HepG2 (cell line): ENCODE data around the gene ZFP36L2. TPM values are rescaled to one million over a fixed set of nuclear protein-coding genes. Genes with fewer than 3 reads are reported as not detected.

ENCODE experiments used
- ATAC-seq: fragments of 200-7000 bp; cut with Tn5 transposase; 3 replicates; pipeline ENCODE4 v1.9.1; 2020; ENCODE audit warnings: mild to moderate bottlenecking, moderate library complexity
- BruUV-seq: library from RNA; stranded (reverse); fragments of 400-500 nt; replicated peaks from 2 replicates; lab custom pipeline; 2021; lab: Mats Ljungman, UMichigan
- CTCF ChIA-PET: fragments of 300-600 bp; formaldehyde crosslinking; extraction: SDS; loops from one replicate; lab custom pipeline; 2021; ENCODE audit warnings: low total read pairs, inconsistent platforms, low intra/inter-chr PET ratio; lab: Yijun Ruan, JAX
- POLR2A ChIA-PET: fragments of 350-600 bp; sonication (Branson Sonifier 250); formaldehyde crosslinking; loops from one replicate; lab custom pipeline; 2020; ENCODE audit warnings: antibody characterized with exemption, inconsistent platforms; lab: Yijun Ruan, JAX
- DNase-seq: peaks from one replicate; pipeline ENCODE4 v3.0.0-alpha.2; 2015; ENCODE audit warnings: low spot score
- FAIRE-seq: peaks from 3 replicates; lab custom pipeline; 2011; peaks lifted over from hg19 to GRCh38; lab: Jason Lieb, UNC
- H2AFZ ChIP-seq: one replicate; pipeline ENCODE4 v1.6.1; 2011; ENCODE audit warnings: low read length, inconsistent platforms
- H3K27ac ChIP-seq: fragments of 300-600 bp; 3 replicates; pipeline ENCODE4 v1.8.0; 2011; ENCODE audit warnings: mixed run types, mild to moderate bottlenecking, mixed read lengths, low read length, inconsistent platforms; ENCODE audit not compliant: insufficient read depth; ENCODE audit errors: extremely low read length
- H3K27me3 ChIP-seq, 2 experiments: fragments of 200-600 bp in 1 of 2; 2 replicates in 1 of 2; 3 replicates in 1 of 2; pipeline versions ENCODE4 v1.6.0 to v1.8.0; 2011; ENCODE audit warnings: low read length in 2 of 2, mild to moderate bottlenecking in 2 of 2, moderate library complexity in 2 of 2, inconsistent platforms in 1 of 2; ENCODE audit not compliant: insufficient read depth in 2 of 2, control insufficient read depth in 1 of 2
- H3K36me3 ChIP-seq, 2 experiments: fragments of 200-600 bp in 1 of 2; replicated peaks in 1 of 2; 2 replicates in 1 of 2; 3 replicates in 1 of 2; pipeline versions ENCODE4 v1.5.1 to v1.8.0; 2011; ENCODE audit warnings: low read length in 2 of 2, inconsistent platforms in 1 of 2; ENCODE audit not compliant: insufficient read depth in 2 of 2, control insufficient read depth in 1 of 2
- H3K4me1 ChIP-seq: 2 replicates; pipeline ENCODE4 v1.5.1; 2012; ENCODE audit warnings: low read length, inconsistent platforms; ENCODE audit not compliant: insufficient read depth
- H3K4me2 ChIP-seq: 2 replicates; pipeline ENCODE4 v1.6.0; 2011; ENCODE audit warnings: low read depth, low read length, inconsistent platforms
- H3K4me3 ChIP-seq, 3 experiments: fragments of 200-600 bp in 1 of 3; sonication (generic), shearing (Covaris generic) in 1 of 3; replicated peaks in 1 of 3; 2 replicates each; pipeline ENCODE4 v1.5.1; 2011 to 2016; ENCODE audit warnings: low read length in 3 of 3, inconsistent platforms in 2 of 3, low read depth in 2 of 3, mild to moderate bottlenecking in 2 of 3, control low read depth in 1 of 3, mixed read lengths in 1 of 3; ENCODE audit not compliant: insufficient read depth in 1 of 3
- H3K79me2 ChIP-seq: one replicate; pipeline ENCODE4 v1.6.1; 2011; ENCODE audit warnings: low read length, inconsistent platforms; ENCODE audit not compliant: insufficient read depth
- H3K9ac ChIP-seq: 2 replicates; pipeline ENCODE4 v1.6.0; 2011; ENCODE audit warnings: mild to moderate bottlenecking, low read depth, low read length, inconsistent platforms; ENCODE audit not compliant: insufficient read depth
- H3K9me3 ChIP-seq: 2 replicates; pipeline ENCODE4 v1.5.1; 2012; ENCODE audit warnings: mild to moderate bottlenecking, low read length
- H4K20me1 ChIP-seq: 2 replicates; pipeline ENCODE4 v1.6.0; 2011; ENCODE audit warnings: inconsistent platforms, mild to moderate bottlenecking, low read length, moderate library complexity; ENCODE audit not compliant: insufficient read depth
- FOXM1 ChIP-seq: sonication (generic); formaldehyde crosslinking; IDR thresholded peaks from 2 replicates; pipeline ENCODE4 v1.5.0; 2020; ENCODE audit warnings: missing genetic modification reagents
- PITX1 ChIP-seq: sonication (generic); formaldehyde crosslinking; IDR thresholded peaks from 2 replicates; pipeline ENCODE4 v1.5.1; 2020; ENCODE audit warnings: mild to moderate bottlenecking, missing genetic modification reagents
- SPEN ChIP-seq: sonication (generic); formaldehyde crosslinking; IDR thresholded peaks from 2 replicates; pipeline ENCODE4 v1.5.1; 2020; ENCODE audit warnings: low read depth, mild to moderate bottlenecking, missing genetic modification reagents
- TCF12 ChIP-seq, 2 experiments: fragments of 450-650 bp in 1 of 2; sonication (generic) in 1 of 2; formaldehyde crosslinking in 1 of 2; IDR thresholded peaks; 2 replicates each; pipeline versions ENCODE4 v1.6.1 to v1.8.0; 2017 to 2022; ENCODE audit warnings: antibody characterized with exemption in 1 of 2, mild to moderate bottlenecking in 1 of 2, missing genetic modification reagents in 1 of 2, moderate library complexity in 1 of 2
- WGBS: methylation state at CpG from one replicate; pipeline ENCODE4 v1.1.6; 2017; ENCODE audit warnings: low lambda C conversion rate; 5-methylcytosine and 5-hydroxymethylcytosine counted together
- in situ Hi-C: cut with HindIII; loops from 2 replicates; pipeline ENCODE4 v1.10.0; 2017; ENCODE audit warnings: low pct_unique_long_range_greater_than_20kb; ENCODE audit not compliant: extremely low pct_ligation_motif_present
- intact Hi-C: fragments of 100-400 bp; cut with micrococcal nuclease; formaldehyde crosslinking; loops from one replicate; pipeline ENCODE4 v1.10.0; 2022; ENCODE audit not compliant: unreplicated experiment
- polyA plus RNA-seq, 8 experiments: library from polyadenylated mRNA; depleted of rRNA in 3 of 8; stranded (reverse) in 7 of 8; unstranded in 1 of 8; fragments of >200 nt; fragmentation: Illumina TruSeq in 4 of 8; extraction: Trizol in 4 of 8; gene quantifications; 2 replicates each; pipeline versions ENCODE4 v1.2.1 to v1.2.3, GENCODE V29; 2011 to 2016; ENCODE audit warnings: low read depth in 4 of 8, missing spikeins in 1 of 8, mixed read lengths in 1 of 8; ENCODE audit not compliant: insufficient read depth in 1 of 8
- total RNA-seq, 5 experiments: library from RNA; depleted of rRNA; stranded (reverse); fragments of >200 nt; fragmentation: Illumina TruSeq; extraction: Trizol; gene quantifications; 2 replicates each; pipeline ENCODE4 v1.2.3, GENCODE V29; 2016; ENCODE audit warnings: low read depth in 1 of 5
- TF ChIP-seq, protein P1 (sequence below): fragments of 450-650 bp; IDR thresholded peaks from 2 replicates; pipeline ENCODE4 v1.6.1; 2017; ENCODE audit warnings: mild to moderate bottlenecking
- TF ChIP-seq, protein P2 (sequence below): sonication (generic); formaldehyde crosslinking; IDR thresholded peaks from 2 replicates; pipeline ENCODE4 v1.5.0; 2020; ENCODE audit warnings: mild to moderate bottlenecking, missing genetic modification reagents, moderate library complexity

ZFP36L2 gene
- total and polyA plus RNA-seq, 2 of the 13 experiments (the other 11 are each of a cell fraction or from before 2014, with no cell fraction given): 11.2 to 21.8 TPM

DNA sequence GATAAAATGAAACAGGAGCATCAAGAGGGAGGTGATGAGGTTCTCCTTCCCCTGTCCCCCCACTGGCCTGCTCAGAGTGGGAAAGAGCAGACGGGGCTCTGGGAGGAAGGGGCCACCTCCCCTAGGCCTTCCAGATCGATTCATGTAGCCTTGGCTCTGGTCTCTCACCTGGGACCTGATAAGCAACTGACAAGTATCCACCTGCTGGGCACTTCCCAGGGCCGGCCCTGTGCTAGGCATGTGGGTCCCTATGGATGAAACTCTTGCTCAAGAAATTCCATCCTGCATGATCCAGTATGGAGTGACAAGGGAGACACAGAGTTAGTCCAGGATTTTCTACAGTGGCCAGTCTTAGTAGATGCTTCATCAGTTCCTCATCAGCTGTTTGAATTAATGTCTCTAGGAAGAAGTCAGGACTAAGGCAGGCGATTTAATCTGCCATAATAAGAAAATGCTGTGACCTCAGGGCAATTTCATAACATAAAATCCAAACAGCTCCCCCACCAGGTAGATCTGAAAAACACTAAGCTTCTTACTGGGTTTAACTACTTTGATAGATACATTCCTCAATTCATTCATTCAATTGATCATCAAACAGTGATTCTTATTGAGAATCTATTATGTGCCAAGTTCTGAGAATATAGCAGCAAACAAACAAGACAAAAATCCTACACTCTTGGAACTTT lies 44.7 kb upstream of the ZFP36L2 start:
- ATAC-seq: no peak
- POLR2A ChIA-PET: interaction anchor here (0.6 to 0.7 kb wide), 2 partner anchors 148 to 417 kb away, joined by 3 to 4 read pairs; no protein-coding TSS in a partner anchor
- intact Hi-C loops: no loop called here

DNA sequence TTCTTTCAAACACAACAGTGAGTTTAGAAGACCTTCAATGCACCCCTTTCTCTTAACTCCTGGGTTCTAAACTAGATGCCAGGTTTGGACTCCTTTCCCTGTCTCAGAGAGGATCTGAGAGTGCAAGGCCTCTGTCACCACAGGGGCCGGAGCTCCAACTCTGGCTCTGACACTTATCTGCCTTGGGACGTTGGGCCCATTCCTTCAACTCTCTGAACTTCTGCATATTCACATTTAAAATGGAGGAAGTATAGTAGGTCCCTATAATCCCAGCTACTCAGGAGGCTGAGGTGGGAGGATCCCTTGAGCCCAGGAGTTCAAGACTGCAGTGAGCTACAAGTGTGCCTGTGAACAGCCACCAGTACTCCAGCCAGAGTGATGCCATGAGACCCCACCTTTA lies 44.1 kb upstream of the ZFP36L2 start:
- BruUV-seq: no TSS peak
- Histone ChIP-seq H3K36me3 (no peaks in the 10 kb centered on the region; a peak in 2 of 5 replicates), H4K20me1 (no peaks in the 10 kb centered on the region), H3K9ac (no peak overlapping the region), H3K27me3 (no peaks in the 10 kb centered on the region), H3K4me3 (no peak overlapping the region), H3K79me2 (no peaks in the 10 kb centered on the region), H3K9me3 (no peaks in the 10 kb centered on the region), H2AFZ (no peak overlapping the region), H3K27ac (no peak overlapping the region)
- in situ Hi-C loops: no loop called here
- no peak for FAIRE-seq
- no peak for DNase-seq
- no peak for ATAC-seq
- WGBS: 100% methylated on average over 2 of the region's 2 CpGs
- TF ChIP-seq, protein P1, sequence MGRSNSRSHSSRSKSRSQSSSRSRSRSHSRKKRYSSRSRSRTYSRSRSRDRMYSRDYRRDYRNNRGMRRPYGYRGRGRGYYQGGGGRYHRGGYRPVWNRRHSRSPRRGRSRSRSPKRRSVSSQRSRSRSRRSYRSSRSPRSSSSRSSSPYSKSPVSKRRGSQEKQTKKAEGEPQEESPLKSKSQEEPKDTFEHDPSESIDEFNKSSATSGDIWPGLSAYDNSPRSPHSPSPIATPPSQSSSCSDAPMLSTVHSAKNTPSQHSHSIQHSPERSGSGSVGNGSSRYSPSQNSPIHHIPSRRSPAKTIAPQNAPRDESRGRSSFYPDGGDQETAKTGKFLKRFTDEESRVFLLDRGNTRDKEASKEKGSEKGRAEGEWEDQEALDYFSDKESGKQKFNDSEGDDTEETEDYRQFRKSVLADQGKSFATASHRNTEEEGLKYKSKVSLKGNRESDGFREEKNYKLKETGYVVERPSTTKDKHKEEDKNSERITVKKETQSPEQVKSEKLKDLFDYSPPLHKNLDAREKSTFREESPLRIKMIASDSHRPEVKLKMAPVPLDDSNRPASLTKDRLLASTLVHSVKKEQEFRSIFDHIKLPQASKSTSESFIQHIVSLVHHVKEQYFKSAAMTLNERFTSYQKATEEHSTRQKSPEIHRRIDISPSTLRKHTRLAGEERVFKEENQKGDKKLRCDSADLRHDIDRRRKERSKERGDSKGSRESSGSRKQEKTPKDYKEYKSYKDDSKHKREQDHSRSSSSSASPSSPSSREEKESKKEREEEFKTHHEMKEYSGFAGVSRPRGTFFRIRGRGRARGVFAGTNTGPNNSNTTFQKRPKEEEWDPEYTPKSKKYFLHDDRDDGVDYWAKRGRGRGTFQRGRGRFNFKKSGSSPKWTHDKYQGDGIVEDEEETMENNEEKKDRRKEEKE: no peak
- TF ChIP-seq SPEN (CRISPR knock-in tag) (no peak), TCF12 (IDR thresholded peaks at IDR 0.05) (no peak), TCF12 (CRISPR knock-in tag; IDR thresholded peaks at IDR 0.05) (no peak), FOXM1 (no peak)
- TF ChIP-seq, all 625 proteins: peak for 0
- ChIA-PET POLR2A (no interaction called here), CTCF (no interaction called here)
- intact Hi-C loops: no loop called here
- H3K4me1 ChIP-seq: peaks cover 23% of the 10 kb centered on the region
- H3K4me2 ChIP-seq: no peak overlapping the region

More for the DNA sequence above, 44.7 kb upstream of the ZFP36L2 start:
- H3K36me3 ChIP-seq: peaks cover 0 to 6% of the 10 kb centered on the region in 2 experiments; a peak in 2 of 5 replicates
- in situ Hi-C loops: no loop called here
- H2AFZ ChIP-seq: no peak overlapping the region
- WGBS: 98% methylated on average over 3 of the region's 4 CpGs
- no peaks in the 10 kb centered on the region for H3K79me2 ChIP-seq
- FAIRE-seq (no peak), DNase-seq (no peak)
- no peaks in the 10 kb centered on the region for H3K9me3 ChIP-seq
- H3K27ac ChIP-seq: no peak overlapping the region
- no peak overlapping the region for H3K9ac ChIP-seq
- no peaks in the 10 kb centered on the region for H3K27me3 ChIP-seq
- H3K4me2 ChIP-seq: no peak overlapping the region
- peaks cover 23% of the 10 kb centered on the region for H3K4me1 ChIP-seq
- CTCF ChIA-PET: no interaction called here
- TF ChIP-seq PITX1 (CRISPR knock-in tag): no peak
- TF ChIP-seq, protein P2, sequence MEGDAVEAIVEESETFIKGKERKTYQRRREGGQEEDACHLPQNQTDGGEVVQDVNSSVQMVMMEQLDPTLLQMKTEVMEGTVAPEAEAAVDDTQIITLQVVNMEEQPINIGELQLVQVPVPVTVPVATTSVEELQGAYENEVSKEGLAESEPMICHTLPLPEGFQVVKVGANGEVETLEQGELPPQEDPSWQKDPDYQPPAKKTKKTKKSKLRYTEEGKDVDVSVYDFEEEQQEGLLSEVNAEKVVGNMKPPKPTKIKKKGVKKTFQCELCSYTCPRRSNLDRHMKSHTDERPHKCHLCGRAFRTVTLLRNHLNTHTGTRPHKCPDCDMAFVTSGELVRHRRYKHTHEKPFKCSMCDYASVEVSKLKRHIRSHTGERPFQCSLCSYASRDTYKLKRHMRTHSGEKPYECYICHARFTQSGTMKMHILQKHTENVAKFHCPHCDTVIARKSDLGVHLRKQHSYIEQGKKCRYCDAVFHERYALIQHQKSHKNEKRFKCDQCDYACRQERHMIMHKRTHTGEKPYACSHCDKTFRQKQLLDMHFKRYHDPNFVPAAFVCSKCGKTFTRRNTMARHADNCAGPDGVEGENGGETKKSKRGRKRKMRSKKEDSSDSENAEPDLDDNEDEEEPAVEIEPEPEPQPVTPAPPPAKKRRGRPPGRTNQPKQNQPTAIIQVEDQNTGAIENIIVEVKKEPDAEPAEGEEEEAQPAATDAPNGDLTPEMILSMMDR (CRISPR knock-in tag): peak; percentile 10; the same call in 1 of the 2 replicates
- H3K4me3 ChIP-seq: no peak overlapping the region
- H4K20me1 ChIP-seq: no peaks in the 10 kb centered on the region
- no TSS peak for BruUV-seq
